ENCODE data around the gene USP26. TPM values are rescaled to one million over a fixed set of nuclear protein-coding genes. Genes with fewer than 3 reads are reported as not detected.
"Not testable (repeated sequence)": the region's sequence is repeated elsewhere in the genome, so short reads cannot be mapped to it uniquely, and the experiment has no call there.

The USP26 gene
- total RNA-seq, 2 donors from 2014 or later, result not detected

DNA sequence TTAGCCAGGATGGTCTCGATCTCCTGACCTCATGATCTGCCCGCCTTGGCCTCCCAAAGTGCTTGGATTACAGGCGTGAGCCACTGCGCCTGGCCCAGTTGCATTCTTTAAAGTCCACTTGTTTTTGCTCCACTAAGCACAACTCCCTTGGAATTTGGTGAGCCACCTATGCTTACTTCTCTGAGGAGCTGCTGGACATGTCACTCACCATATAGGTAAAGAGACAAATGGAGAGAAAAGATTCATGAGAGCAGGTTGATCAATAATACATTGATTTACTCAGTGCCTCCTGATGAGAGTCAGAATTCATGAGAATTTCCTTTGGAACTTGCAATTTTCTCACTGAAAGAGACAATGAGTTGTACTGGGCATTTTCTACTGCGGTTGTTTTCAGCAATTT, 48.2 kb downstream of the USP26 start:
- no peaks in the 10 kb centered on the region for H3K27me3 ChIP-seq (replicated peaks; ENCODE audit: insufficient read depth)
- ATAC-seq (ENCODE audit: insufficient number of reproducible peaks, low FRiP score, low read depth) (no peak), DNase-seq (ENCODE audit: low spot score) (no peak)
- H3K9me3 ChIP-seq, result no peaks in the 10 kb centered on the region
- H3K4me3 ChIP-seq, result no peak overlapping the region
- TF ChIP-seq, protein P1, sequence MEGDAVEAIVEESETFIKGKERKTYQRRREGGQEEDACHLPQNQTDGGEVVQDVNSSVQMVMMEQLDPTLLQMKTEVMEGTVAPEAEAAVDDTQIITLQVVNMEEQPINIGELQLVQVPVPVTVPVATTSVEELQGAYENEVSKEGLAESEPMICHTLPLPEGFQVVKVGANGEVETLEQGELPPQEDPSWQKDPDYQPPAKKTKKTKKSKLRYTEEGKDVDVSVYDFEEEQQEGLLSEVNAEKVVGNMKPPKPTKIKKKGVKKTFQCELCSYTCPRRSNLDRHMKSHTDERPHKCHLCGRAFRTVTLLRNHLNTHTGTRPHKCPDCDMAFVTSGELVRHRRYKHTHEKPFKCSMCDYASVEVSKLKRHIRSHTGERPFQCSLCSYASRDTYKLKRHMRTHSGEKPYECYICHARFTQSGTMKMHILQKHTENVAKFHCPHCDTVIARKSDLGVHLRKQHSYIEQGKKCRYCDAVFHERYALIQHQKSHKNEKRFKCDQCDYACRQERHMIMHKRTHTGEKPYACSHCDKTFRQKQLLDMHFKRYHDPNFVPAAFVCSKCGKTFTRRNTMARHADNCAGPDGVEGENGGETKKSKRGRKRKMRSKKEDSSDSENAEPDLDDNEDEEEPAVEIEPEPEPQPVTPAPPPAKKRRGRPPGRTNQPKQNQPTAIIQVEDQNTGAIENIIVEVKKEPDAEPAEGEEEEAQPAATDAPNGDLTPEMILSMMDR (IDR thresholded peaks at IDR 0.05), result no peak
- H3K27ac ChIP-seq, result no peak overlapping the region
- no peaks in the 10 kb centered on the region for H3K36me3 ChIP-seq
- no peaks in the 10 kb centered on the region for H3K4me1 ChIP-seq (ENCODE audit: control insufficient read depth in 1 of 2, low read depth in 2 of 2)

DNA sequence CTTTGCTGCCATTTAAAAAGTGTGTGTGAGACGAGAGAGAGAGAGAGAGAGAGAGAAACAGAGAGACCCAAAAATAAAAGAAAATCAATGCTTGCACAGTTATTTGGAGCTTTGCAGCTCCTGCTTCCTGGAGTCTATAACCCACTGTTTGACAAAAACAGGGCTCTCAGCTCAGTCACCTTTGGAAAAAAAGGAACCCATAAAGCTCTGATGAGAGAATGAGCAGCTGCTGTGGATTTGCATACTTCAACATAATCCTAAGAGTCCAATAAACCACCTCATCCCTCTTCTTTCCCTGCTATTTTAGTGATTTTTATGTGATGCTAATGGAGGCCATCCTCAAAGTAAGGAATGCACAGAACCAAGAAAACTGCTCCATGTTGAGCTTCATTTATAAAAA, 50.3 kb downstream of the USP26 start:
- Histone ChIP-seq H3K36me3 (no peaks in the 10 kb centered on the region), H3K9me3 (no peaks in the 10 kb centered on the region), H3K4me1 (ENCODE audit: control insufficient read depth in 1 of 2, low read depth in 2 of 2) (no peaks in the 10 kb centered on the region), H3K4me3 (no peak overlapping the region), H3K27ac (no peak overlapping the region), H3K27me3 (replicated peaks; ENCODE audit: insufficient read depth) (no peaks in the 10 kb centered on the region)
- TF ChIP-seq, protein P1 (IDR thresholded peaks at IDR 0.05), result no peak
- ATAC-seq (ENCODE audit: insufficient number of reproducible peaks, low FRiP score, low read depth) (no peak), DNase-seq (ENCODE audit: low spot score) (no peak)

DNA sequence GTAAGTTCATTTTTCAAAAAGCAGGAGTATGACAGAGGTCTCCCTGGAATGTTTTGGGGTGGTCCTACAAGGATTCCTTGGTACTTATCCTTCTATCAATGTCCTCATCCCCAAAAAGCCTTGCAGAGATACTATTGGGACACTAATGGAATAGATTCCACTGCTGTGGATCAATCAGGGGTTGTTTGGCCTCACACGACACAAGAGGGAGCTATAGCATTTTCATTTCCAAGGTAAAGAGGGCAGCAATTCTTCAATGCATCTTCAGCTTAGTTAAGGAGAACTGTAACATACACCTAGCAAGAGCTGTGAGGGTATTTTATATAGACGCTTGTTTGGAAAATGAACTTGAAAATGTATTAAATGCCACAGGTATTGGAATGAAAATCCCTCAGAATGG, 50.9 kb downstream of the USP26 start:
- Histone ChIP-seq H3K27me3 (replicated peaks; ENCODE audit: insufficient read depth) (no peaks in the 10 kb centered on the region), H3K27ac (no peak overlapping the region), H3K4me3 (no peak overlapping the region), H3K9me3 (no peaks in the 10 kb centered on the region), H3K36me3 (no peaks in the 10 kb centered on the region), H3K4me1 (ENCODE audit: control insufficient read depth in 1 of 2, low read depth in 2 of 2) (no peaks in the 10 kb centered on the region)
- DNase-seq (ENCODE audit: low spot score), result no peak
- no peak for ATAC-seq (ENCODE audit: insufficient number of reproducible peaks, low FRiP score, low read depth)
- TF ChIP-seq, protein P1 (IDR thresholded peaks at IDR 0.05), result no peak

DNA sequence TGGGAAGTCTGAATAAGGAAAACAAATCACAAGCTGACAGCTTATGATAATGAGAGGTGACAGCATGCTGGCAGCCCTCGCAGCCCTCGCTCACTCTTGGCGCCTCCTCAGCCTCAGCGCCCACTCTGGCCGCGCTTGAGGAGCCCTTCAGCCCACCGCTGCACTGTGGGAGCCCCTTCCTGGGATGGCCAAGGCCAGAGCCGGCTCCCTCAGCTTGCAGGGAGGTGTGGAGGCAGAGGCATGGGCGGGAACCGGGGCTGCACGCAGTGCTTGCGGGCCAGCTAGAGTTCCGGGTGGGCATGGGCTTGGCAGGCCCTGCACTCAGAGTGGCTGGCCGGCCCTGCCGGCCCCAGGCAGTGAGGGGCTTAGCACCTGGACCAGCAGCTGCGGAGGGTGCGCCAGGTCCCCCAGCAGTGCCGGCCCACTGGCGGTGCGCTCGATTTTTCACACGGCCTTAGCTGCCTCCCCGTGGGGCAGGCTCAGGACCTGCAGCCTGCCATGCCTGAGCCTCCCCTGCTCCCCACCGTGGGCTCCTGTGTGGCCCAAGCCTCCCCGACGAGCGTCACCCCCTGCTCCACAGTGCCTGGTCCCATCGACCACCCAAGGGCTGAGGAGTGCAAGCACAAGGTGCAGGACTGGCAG, 52.6 kb downstream of the USP26 start:
- ATAC-seq (ENCODE audit: insufficient number of reproducible peaks, low FRiP score, low read depth); DNase-seq (ENCODE audit: low spot score); H3K4me1 ChIP-seq (ENCODE audit: control insufficient read depth in 1 of 2, low read depth in 2 of 2); H3K36me3 ChIP-seq; H3K4me3 ChIP-seq; H3K9me3 ChIP-seq; H3K27me3 ChIP-seq (replicated peaks; ENCODE audit: insufficient read depth); H3K27ac ChIP-seq: not testable (repeated sequence)

DNA sequence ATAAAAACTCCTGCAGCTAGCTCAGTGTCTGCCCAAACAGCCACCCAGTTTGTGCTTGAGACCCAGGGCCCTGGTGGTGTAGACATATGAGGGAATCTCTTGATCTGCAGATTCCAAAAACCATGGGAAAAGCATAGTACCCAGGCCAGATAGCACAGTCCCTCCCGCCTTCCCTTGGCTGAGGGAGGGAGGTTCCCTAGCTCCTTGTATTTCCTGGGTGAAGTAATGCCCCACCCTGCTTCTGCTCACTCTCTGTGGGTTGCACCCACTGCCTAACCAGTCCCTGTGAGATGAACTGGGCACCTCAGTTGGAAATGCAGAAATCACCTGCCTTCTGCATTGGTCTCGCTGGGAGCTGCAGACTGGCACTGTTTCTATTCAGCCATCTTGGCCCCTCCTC, 54.6 kb downstream of the USP26 start:
- no peak overlapping the region for H3K4me3 ChIP-seq
- H3K27ac ChIP-seq, result no peak overlapping the region
- H3K4me1 ChIP-seq (ENCODE audit: control insufficient read depth in 1 of 2, low read depth in 2 of 2), result no peaks in the 10 kb centered on the region
- H3K27me3 ChIP-seq (replicated peaks; ENCODE audit: insufficient read depth), result no peaks in the 10 kb centered on the region
- DNase-seq (ENCODE audit: low spot score), result no peak
- no peaks in the 10 kb centered on the region for H3K9me3 ChIP-seq
- H3K36me3 ChIP-seq, result no peaks in the 10 kb centered on the region
- ATAC-seq (ENCODE audit: insufficient number of reproducible peaks, low FRiP score, low read depth), result no peak
- TF ChIP-seq, protein P1 (IDR thresholded peaks at IDR 0.05), result no peak

DNA sequence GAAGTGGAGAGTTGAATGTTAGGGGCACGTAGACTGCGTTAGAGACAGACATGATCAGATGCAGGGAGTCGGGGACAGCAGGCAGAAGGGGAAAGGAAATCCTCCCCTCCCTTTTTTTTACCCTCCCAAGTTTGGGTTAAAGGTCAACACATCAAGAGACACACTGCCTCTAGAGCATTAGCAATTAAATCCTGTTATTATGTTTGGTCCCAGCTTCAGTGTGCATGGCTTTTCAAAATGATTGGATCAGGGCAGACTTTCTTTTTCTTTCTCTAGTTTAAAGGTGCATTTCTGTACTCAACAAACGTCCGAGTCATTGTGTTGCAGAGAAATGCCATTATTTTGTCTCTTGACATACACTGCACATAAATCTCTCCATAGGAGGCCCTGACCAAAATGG, 63.9 kb downstream of the USP26 start:
- no peaks in the 10 kb centered on the region for H3K27me3 ChIP-seq (replicated peaks; ENCODE audit: insufficient read depth)
- no peak overlapping the region for H3K4me3 ChIP-seq
- DNase-seq (ENCODE audit: low spot score) (no peak), ATAC-seq (ENCODE audit: insufficient number of reproducible peaks, low FRiP score, low read depth) (no peak)
- no peak overlapping the region for H3K27ac ChIP-seq
- TF ChIP-seq, protein P1 (IDR thresholded peaks at IDR 0.05), result no peak
- no peaks in the 10 kb centered on the region for H3K36me3 ChIP-seq
- no peaks in the 10 kb centered on the region for H3K4me1 ChIP-seq (ENCODE audit: control insufficient read depth in 1 of 2, low read depth in 2 of 2)
- H3K9me3 ChIP-seq, result no peaks in the 10 kb centered on the region

Data from thoracic aorta (tissue), 2 donors.